BJ (cell line): Measurements from ENCODE around the gene KCND1. TPM values are rescaled to one million over a fixed set of nuclear protein-coding genes. Genes with fewer than 3 reads are reported as not detected.

Source experiments
- CTCF ChIA-PET: fragments of 350-600 bp; formaldehyde crosslinking; extraction: SDS; loops from one replicate; lab custom pipeline; 2021; ENCODE audit warnings: antibody characterized with exemption, inconsistent platforms; lab: Yijun Ruan, JAX
- POLR2A ChIA-PET: fragments of 300-600 bp; sonication (Branson Sonifier 250); formaldehyde crosslinking; extraction: SDS; loops from one replicate; lab custom pipeline; 2021; ENCODE audit warnings: antibody characterized with exemption; lab: Charles Lee
- DNase-seq: peaks from one replicate; pipeline ENCODE4 v3.0.0-alpha.2; 2011; ENCODE audit warnings: low read depth
- H3K27me3 ChIP-seq: 2 replicates; pipeline ENCODE4 v1.6.0; 2011; ENCODE audit warnings: low read length; ENCODE audit not compliant: control insufficient read depth, insufficient read depth
- H3K36me3 ChIP-seq: 2 replicates; pipeline ENCODE4 v1.5.1; 2011; ENCODE audit warnings: low read length; ENCODE audit not compliant: control insufficient read depth, insufficient read depth
- H3K4me3 ChIP-seq: 2 replicates; pipeline ENCODE4 v1.5.1; 2011; ENCODE audit warnings: low read depth, mild to moderate bottlenecking, control low read depth, low read length
- CTCF ChIP-seq: IDR thresholded peaks from 2 replicates; pipeline ENCODE4 v1.5.1; 2011; ENCODE audit warnings: low read depth, mild to moderate bottlenecking, control low read depth, inconsistent platforms, low read length, moderate library complexity; ENCODE audit not compliant: insufficient read depth
- polyA plus RNA-seq: library from polyadenylated mRNA; depleted of rRNA; stranded (reverse); fragments of >200 nt; gene quantifications from 2 replicates; pipeline ENCODE4 v1.2.3, GENCODE V29; 2011

The KCND1 gene
- polyA plus RNA-seq, 1 experiment, result 0.83 TPM

GRCh38 chrX:48924270-48924669 is 47.4 kb downstream of the KCND1 start:
- peaks cover 10% of the 10 kb centered on the region for H3K36me3 ChIP-seq
- CTCF ChIA-PET, result no interaction called here
- no peak for DNase-seq
- no peak for TF ChIP-seq CTCF
- no peak overlapping the region for H3K4me3 ChIP-seq
- POLR2A ChIA-PET, result no interaction called here
- H3K27me3 ChIP-seq, result no peaks in the 10 kb centered on the region

- ChIA-PET CTCF (no interaction called here), POLR2A (no interaction called here)
- Histone ChIP-seq H3K27me3 (no peaks in the 10 kb centered on the region), H3K4me3 (no peak overlapping the region), H3K36me3 (peaks cover 10% of the 10 kb centered on the region)
- no peak for DNase-seq
- no peak for TF ChIP-seq CTCF
Observed at GRCh38 chrX:48923771-48924170, 47.9 kb downstream of the KCND1 start.

GRCh38 chrX:48920718-48921104 is 50.9 kb downstream of the KCND1 start:
- CTCF ChIA-PET, result interaction anchor here (1.1 kb wide), 1 partner anchor 123 kb away, joined by 3 read pairs; no protein-coding TSS in a partner anchor
- POLR2A ChIA-PET, result no interaction called here
- no peaks in the 10 kb centered on the region for H3K27me3 ChIP-seq
- no peak for TF ChIP-seq CTCF
- H3K36me3 ChIP-seq, result peaks cover 10% of the 10 kb centered on the region
- no peak for DNase-seq
- H3K4me3 ChIP-seq, result no peak overlapping the region

- no peak for TF ChIP-seq CTCF
- Histone ChIP-seq H3K27me3 (no peaks in the 10 kb centered on the region), H3K4me3 (no peak overlapping the region), H3K36me3 (peaks cover 10% of the 10 kb centered on the region)
- POLR2A ChIA-PET, result no interaction called here
- CTCF ChIA-PET, result interaction anchor here (1.1 kb wide), 1 partner anchor 124 kb away, joined by 3 read pairs; no protein-coding TSS in a partner anchor
- no peak for DNase-seq
Observed at GRCh38 chrX:48919947-48920717, 51.5 kb downstream of the KCND1 start.

- no peak for TF ChIP-seq CTCF
- H3K27me3 ChIP-seq, result no peaks in the 10 kb centered on the region
- CTCF ChIA-PET, result no interaction called here
- POLR2A ChIA-PET, result interaction anchor here (0.6 kb wide), 1 partner anchor 33 kb away, joined by 6 read pairs; no protein-coding TSS in a partner anchor
- no peak for DNase-seq
- peak overlapping the region; percentile 26 for H3K4me3 ChIP-seq
- peaks cover 10% of the 10 kb centered on the region for H3K36me3 ChIP-seq
Observed at GRCh38 chrX:48919360-48919841, 52.2 kb downstream of the KCND1 start.
